Panc1 (cell line): ENCODE data around the gene CD93. TPM values are rescaled to one million over a fixed set of nuclear protein-coding genes. Genes with fewer than 3 reads are reported as not detected.

Experiments
- ATAC-seq: fragments of 200-7000 bp; cut with Tn5 transposase; 2 replicates; pipeline ENCODE4 v1.9.1; 2020; ENCODE audit warnings: mild to moderate bottlenecking, moderate library complexity
- BruUV-seq: library from RNA; stranded (reverse); fragments of 400-500 nt; replicated peaks from 2 replicates; lab custom pipeline; 2021; lab: Mats Ljungman, UMichigan
- CTCF ChIA-PET: fragments of 300-600 bp; sonication (Branson Sonifier 250); formaldehyde crosslinking; loops from one replicate; lab custom pipeline; 2022; ENCODE audit warnings: antibody characterized with exemption; lab: Charles Lee
- POLR2A ChIA-PET: fragments of 300-600 bp; sonication (Branson Sonifier 250); formaldehyde crosslinking; loops from one replicate; lab custom pipeline; 2022; ENCODE audit warnings: antibody characterized with exemption; lab: Charles Lee
- DNase-seq: peaks from one replicate; pipeline ENCODE4 v3.0.0-alpha.2; 2010; ENCODE audit warnings: low read depth, low spot score
- H3K27ac ChIP-seq: 2 replicates; pipeline ENCODE4 v1.5.1; 2011; ENCODE audit warnings: mild to moderate bottlenecking, low read length, inconsistent platforms
- H3K27me3 ChIP-seq: fragments of 200-500 bp; sonication (Bioruptor generic); 2 replicates; pipeline ENCODE4 v1.6.0; 2014; ENCODE audit warnings: low read length, inconsistent platforms; ENCODE audit not compliant: control insufficient read depth, insufficient read depth
- H3K36me3 ChIP-seq: fragments of 200-500 bp; sonication (Bioruptor generic); 2 replicates; pipeline ENCODE4 v1.5.1; 2014; ENCODE audit warnings: inconsistent platforms, mild to moderate bottlenecking, low read length, moderate library complexity; ENCODE audit not compliant: control insufficient read depth, insufficient read depth
- H3K4me1 ChIP-seq: 2 replicates; pipeline ENCODE4 v1.5.1; 2011; ENCODE audit warnings: inconsistent platforms, mild to moderate bottlenecking, low read length, moderate library complexity; ENCODE audit not compliant: control insufficient read depth, insufficient read depth
- H3K4me3 ChIP-seq, 2 experiments: 2 replicates each; pipeline ENCODE4 v1.5.1; 2011 to 2012; ENCODE audit warnings: low read depth in 2 of 2, low read length in 2 of 2, mild to moderate bottlenecking in 2 of 2, inconsistent platforms in 1 of 2, moderate library complexity in 1 of 2
- H3K9me3 ChIP-seq: fragments of 200-500 bp; sonication (Bioruptor generic); 2 replicates; pipeline ENCODE4 v1.5.1; 2014; ENCODE audit warnings: low read depth, mild to moderate bottlenecking, inconsistent platforms, low read length, moderate library complexity; ENCODE audit not compliant: control insufficient read depth, insufficient read depth
- CTCF ChIP-seq: fragments of 450-650 bp; IDR thresholded peaks from 2 replicates; pipeline ENCODE4 v1.5.1; 2017; ENCODE audit warnings: mild to moderate bottlenecking
- POLR2AphosphoS5 ChIP-seq: IDR thresholded peaks from 2 replicates; pipeline ENCODE4 v1.6.1; 2012; ENCODE audit warnings: mild to moderate bottlenecking, low read depth, low read length, moderate library complexity
- REST ChIP-seq, 2 experiments: IDR thresholded peaks; 2 replicates each; pipeline ENCODE4 v1.6.1; 2011 to 2012; ENCODE audit warnings: low read depth in 2 of 2, control low read depth in 1 of 2, low read length in 1 of 2, mild to moderate bottlenecking in 1 of 2, moderate library complexity in 1 of 2; ENCODE audit not compliant: insufficient read depth in 1 of 2
- SIN3A ChIP-seq: IDR thresholded peaks from 2 replicates; pipeline ENCODE4 v1.6.1; 2012; ENCODE audit warnings: low read depth, mild to moderate bottlenecking, low read length, moderate library complexity, borderline replicate concordance; ENCODE audit not compliant: insufficient read depth
- TCF7L2 ChIP-seq: IDR thresholded peaks from 2 replicates; pipeline ENCODE4 v1.6.1; 2011; ENCODE audit warnings: mild to moderate bottlenecking, low read depth, low read length, inconsistent platforms
- in situ Hi-C: cut with HindIII; loops from 2 replicates; pipeline ENCODE4 v1.10.0; 2016; ENCODE audit warnings: low sequenced_read_pairs, low pct_unique_long_range_greater_than_20kb
- intact Hi-C: fragments of 100-400 bp; cut with micrococcal nuclease; formaldehyde crosslinking; loops from one replicate; pipeline ENCODE4 v1.10.0; 2022; ENCODE audit not compliant: unreplicated experiment
- total RNA-seq: library from RNA; stranded (reverse); gene quantifications from one replicate; pipeline ENCODE4 v1.2.1, GENCODE V29; 2021; ENCODE audit not compliant: unreplicated experiment

The CD93 gene
- total RNA-seq, 1 experiment from 2014 or later, result 0.10 TPM

GRCh38 chr20:23096986-23097520 lies 10.9 kb upstream of the CD93 start:
- Histone ChIP-seq H3K9me3 (no peaks in the 10 kb centered on the region), H3K4me3 (no peak overlapping the region), H3K36me3 (no peaks in the 10 kb centered on the region), H3K27ac (no peak overlapping the region), H3K4me1 (no peaks in the 10 kb centered on the region), H3K27me3 (peaks cover 9% of the 10 kb centered on the region)
- intact Hi-C loops (no loop called here), in situ Hi-C loops (no loop called here)
- no peak for TF ChIP-seq POLR2AphosphoS5
- no peak for TF ChIP-seq SIN3A
- no peak for TF ChIP-seq CTCF
- TF ChIP-seq REST (IDR thresholded peaks at IDR 0.05; ENCODE audit: insufficient read depth in 1 of 2, low read depth in 2 of 2, low read length in 1 of 2), result no peak
- TF ChIP-seq TCF7L2, result no peak
- CTCF ChIA-PET, result no interaction called here
- no peak for DNase-seq
- ATAC-seq, result no peak
- POLR2A ChIA-PET, result no interaction called here
- BruUV-seq, result no TSS peak

- peaks cover 9% of the 10 kb centered on the region for H3K27me3 ChIP-seq
- H3K9me3 ChIP-seq, result no peaks in the 10 kb centered on the region
- TF ChIP-seq POLR2AphosphoS5 (no peak), SIN3A (no peak), REST (IDR thresholded peaks at IDR 0.05; ENCODE audit: insufficient read depth in 1 of 2, low read depth in 2 of 2, low read length in 1 of 2) (no peak), TCF7L2 (no peak), CTCF (no peak)
- no peaks in the 10 kb centered on the region for H3K36me3 ChIP-seq
- POLR2A ChIA-PET, result no interaction called here
- no peak overlapping the region for H3K27ac ChIP-seq
- in situ Hi-C loops (no loop called here), intact Hi-C loops (no loop called here)
- BruUV-seq, result no TSS peak
- H3K4me3 ChIP-seq, result no peak overlapping the region
- no peaks in the 10 kb centered on the region for H3K4me1 ChIP-seq
- DNase-seq (no peak), ATAC-seq (no peak)
- CTCF ChIA-PET, result no interaction called here
These were observed 10.0 kb upstream of the CD93 start for GRCh38 chr20:23096097-23096496.
